NCI-H1105 (cell line): ENCODE results near the gene SHROOM3.
"Not testable (repeated sequence)": the region's sequence is repeated elsewhere in the genome, so short reads cannot be mapped to it uniquely, and the experiment has no call there.

ENCODE experiments used
- DNase-seq: peaks from one replicate; lab custom pipeline; 2025; lab: John Stamatoyannopoulos, UW

SHROOM3 gene

DNA sequence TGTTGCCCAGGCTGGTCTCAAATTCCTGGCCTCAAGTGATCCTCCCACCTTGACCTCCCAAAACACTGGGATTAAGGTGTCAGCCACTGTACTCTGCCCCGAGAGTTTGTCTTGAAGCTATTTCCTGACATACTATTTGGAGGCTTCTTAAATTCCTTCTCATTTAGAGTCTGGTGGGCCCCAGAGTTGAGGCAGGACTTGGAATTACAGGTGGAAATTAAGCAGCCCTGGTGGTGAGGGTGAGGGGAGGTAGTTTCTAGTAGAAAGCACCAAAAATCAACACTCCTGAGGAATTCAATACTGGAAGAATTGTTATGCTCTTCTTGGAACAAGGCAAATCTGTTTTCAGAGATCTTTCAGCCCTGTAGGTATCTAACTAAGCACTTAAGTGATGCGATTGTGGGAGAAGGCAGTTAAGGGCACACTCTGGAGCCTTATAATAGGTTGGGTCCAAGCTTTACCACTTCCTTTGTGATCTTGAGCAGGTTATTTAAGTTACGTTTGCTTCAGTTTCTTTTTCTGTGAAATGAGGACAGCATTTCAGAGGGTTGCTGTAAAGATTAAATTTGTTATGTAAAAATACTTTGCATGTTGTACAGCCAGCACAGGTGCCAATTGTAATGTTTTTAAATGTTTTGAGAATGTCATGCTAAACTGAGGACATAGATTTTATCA, 262.2 kb downstream of the SHROOM3 start:
- DNase-seq: no peak

DNA sequence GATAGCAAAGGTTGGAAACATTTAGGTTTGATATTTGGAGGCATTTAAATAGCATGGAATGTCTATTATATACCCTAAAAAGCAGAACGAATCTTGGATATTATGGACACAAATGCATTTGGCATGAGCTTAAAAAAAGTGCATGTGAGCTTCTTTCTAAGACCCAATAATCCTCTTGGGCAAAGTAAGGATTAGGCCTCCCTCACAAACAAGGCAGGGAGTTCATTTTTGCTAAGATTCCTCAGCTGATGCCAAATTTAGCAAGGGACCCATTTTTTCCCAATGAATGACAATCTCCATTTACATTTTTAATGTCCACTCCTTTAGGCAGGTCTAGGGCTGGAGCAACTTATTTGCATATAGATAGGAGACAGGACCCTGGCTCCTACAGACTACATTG, 263.1 kb downstream of the SHROOM3 start:
- DNase-seq: no peak

DNA sequence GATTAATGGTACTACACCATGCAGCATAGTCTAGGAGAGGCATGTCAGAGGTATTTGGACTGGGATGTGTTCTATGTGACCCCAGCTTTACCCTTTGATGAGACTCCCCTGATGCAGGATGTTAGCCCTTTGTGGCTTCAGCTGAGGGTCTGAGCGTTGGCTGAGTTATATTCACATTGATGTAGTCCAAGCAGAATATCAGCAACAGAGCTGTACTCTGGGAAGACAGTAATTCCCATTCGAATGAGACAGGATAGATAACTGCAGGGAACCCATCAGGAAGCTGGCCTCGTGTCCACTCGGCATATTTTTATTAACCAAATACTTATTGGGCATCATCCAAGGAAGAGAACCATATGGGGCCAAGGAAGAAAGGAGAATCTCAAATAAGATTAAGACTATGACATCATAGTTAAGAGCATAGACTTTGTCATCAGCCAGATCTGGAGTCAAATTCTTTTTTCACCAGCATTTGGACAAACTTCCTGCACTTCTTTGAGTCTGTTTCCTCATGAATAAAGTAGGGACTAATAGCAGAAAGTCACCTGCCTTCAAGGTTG, 264.8 kb downstream of the SHROOM3 start:
- no peak for DNase-seq

DNA sequence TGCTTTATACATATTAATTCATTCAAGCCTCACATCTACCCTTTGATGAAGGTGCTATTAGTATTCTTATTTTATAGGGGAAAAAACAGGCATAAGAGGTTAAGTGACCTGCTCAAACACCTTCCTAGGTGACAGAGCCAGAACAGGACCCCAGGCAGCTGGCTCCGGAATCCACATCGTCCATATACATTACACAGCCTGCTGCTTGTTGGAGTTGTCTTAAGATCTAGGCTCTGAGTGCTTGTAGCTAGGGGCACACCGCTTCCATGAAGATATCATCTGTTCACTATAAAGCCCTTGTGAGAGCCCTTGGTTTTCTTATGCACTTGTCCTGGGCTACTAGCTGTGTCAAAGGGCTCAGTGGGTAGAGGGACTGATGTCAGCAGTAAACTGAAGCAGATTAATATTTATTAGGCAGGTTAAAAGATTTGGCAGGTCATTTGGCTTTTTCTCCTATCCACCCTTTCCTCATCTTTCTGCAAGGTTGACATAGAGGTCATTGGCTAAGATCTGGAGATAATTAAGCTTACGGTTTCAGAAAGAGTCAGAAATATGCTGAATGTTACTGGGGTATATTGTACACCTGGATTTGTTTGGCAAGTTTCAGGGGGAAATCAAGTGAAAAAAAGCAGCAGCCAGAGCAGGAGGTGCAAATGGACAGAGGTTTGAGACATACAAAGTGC, 267.6 kb downstream of the SHROOM3 start:
- no peak for DNase-seq

DNA sequence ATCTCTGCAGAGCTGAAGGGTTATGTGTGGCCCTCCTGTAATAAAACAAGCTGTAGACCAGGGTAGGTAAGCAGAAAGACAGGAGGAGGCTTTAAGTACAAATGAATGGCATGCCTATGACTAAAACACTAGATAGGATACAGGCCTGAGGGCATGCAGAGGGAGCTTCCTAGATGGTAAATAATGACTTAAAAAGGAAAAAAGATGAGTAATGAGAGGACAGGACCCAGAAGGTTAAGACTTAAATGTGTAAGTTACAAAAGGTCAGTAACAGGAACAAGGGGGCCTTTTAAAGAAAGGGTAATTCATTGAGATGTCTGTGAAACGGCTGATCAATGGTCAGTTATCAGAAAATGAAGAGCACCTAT, 268.1 kb downstream of the SHROOM3 start:
- no peak for DNase-seq

DNA sequence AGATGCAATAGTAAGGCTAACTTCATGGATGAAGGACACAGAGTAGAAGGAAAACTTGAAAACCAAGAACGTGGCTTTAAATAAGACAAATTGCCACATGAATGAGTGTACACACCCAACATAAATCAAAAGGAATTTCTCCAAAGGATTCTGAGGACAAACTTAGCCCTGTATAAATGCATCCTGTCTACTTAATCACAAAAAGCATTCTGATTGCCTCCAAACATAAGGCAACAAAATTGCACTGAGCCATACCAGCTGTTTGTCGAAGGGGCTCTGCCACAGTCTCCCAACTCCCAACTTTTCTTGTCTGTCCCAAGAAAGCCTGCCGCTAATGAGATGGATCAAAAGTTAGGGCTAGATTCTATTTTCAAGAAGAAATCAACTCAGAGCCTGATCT, 268.6 kb downstream of the SHROOM3 start:
- DNase-seq: no peak

DNA sequence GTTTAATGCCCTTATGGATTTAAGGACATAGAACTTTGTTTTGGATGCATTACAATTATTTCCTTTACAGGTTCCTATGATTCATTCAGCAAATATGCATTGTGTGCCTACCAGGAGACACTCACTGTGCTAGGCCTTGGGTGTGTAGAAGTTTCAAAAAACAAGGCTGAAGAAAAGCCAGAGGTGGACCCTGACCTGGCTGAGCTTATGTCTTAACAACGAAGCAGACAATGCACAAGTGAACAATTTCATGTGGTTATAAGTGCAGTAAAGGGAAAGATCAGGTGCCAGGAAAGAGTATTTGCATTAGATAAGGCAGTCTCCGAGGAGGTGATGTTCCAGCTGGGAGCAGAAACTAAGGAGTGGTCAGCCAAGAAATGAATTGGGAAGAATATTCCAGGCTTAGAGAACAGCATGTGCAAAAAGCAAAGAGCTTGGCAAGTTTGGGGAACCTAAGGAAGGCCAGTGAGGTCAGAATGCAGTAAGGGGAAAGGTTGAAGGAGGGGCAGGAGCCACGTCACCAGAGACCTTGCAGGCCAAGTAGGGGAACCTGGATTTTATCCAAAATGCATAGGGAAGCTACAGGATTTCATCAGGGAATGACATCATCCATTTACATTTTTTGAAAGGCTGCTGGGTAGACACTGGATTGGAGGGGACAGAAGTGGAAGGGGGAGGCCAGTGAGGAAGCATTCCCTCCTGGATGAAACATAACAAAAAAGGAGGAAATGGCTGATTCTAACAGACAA, 269.3 kb downstream of the SHROOM3 start:
- DNase-seq: no peak

DNA sequence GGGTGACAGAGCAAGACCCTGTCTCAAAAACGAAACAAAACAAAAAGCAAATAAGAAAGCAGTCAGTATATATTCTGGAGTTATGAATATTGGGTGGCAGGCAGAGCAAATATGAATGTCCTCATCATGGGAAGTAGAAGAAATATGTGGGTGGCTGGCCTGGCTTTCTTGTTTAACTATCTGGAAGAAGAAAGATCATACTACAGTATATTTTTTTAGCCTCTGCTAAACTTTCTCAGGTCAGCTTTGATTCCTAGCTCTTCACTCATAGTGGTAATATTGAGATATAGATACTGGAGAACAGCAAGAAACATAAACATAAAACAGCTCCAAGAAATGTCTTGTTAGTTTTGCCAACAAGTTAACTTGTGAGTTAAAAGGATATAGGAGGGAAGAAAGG, 270.4 kb downstream of the SHROOM3 start:
- no peak for DNase-seq

DNA sequence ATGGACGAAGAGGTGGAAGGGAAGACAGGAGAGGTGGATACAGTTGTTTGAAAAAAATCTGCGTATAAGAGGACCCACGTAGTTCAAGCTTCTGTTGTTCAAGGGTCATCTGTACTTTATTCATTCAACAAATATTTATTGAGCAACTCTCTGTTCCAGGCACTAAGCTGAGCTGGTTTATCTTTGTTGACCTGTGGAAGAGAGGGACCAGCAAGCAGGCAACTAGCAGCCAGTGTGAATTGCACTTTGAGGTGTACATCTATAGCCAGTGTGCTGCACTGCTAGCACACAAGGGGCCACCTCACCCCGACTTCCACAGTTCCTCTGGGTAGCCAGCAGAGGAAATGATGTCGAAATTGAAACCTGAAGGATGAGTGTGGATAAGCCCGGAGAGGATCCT, 271.6 kb downstream of the SHROOM3 start:
- DNase-seq: no peak

DNA sequence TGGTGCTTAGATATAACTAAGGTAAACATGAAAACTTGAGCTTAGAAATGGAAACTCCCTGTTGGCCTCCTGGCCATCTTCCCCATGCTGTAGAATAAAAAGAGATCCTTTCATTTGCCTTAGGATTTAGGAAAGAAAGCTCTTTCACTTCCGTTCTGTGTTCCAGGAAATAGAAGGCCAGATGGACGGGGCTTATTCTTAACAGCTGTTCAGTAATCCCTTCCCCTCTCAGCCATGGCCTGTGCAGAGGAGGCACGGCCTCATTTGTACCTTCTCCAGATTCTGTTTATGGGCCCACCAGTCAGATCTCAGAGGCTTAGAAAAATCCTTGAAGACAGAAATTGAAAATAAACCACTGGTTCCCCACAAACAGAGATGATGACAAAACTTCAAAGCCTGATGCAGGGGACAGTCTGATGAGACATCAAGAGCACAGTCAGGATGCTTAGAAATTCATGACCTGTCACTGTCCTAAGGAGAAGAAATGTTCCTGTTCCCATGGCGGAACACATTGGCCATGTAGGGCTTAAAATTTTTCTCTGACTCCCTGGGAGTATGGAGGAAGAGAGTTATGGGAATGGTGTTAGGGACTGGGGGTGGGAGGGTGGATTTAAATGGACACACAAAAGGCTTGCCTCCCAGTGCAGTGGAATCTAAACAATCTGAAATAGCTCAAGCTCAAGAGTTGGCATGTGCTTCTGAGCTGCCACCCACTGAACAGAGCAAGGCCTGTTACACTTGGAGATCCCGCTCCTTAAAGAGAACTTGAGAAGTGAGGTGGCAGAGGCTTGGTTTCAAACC, 274.1 kb downstream of the SHROOM3 start:
- DNase-seq: no peak

DNA sequence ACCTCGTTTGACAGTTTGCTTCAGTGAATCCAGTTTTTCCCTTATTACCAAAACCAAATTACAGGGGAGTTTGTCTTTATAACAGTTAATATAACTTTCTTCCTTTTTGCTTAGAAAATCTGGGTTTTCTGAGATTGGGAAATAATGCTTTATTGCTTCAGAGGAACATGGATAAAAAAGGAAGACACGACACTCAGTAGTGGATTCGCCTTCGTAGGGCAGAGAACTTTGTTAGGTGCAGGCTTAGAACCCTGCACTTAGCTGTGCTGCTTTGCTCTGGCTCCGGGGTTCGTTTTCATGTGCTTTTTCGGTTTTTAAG, 274.7 kb downstream of the SHROOM3 start:
- DNase-seq: no peak

DNA sequence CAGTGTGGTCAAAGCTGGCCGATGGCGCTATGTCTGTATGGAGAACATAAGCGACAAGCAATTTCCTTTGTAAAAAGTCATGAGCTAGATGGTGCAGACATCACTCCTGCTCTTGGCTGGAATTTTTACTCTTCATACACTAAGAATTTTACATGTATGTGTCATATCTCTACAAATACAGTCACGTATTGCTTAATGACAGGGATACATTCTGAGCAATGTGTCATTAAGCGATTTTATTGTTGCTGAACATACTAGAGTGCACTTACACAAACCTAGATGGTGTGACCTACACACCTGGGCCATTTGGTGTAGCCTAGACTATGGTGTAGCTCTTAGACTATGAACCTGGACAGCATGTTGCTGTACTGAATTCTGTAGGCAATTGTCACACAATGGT, 277.5 kb downstream of the SHROOM3 start:
- no peak for DNase-seq

DNA sequence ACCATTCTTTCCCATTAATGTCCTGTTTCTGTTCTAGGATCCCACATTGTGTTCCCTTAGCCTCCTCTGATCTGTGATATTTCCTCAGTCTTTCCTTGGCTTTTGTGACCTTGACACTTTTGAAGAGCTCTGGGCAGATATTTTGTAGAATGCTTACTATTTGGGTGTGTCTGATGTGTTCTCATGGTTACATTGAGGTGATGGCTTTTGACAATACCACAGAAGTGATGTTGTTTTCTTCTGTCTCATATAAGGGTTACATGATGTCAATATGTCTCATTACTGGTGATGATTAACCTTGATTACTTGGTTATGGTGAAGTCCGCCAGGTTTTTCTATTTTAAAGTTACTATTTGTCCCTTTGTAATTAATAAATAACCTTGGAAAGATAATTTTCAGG, 279.2 kb downstream of the SHROOM3 start:
- DNase-seq: no peak

DNA sequence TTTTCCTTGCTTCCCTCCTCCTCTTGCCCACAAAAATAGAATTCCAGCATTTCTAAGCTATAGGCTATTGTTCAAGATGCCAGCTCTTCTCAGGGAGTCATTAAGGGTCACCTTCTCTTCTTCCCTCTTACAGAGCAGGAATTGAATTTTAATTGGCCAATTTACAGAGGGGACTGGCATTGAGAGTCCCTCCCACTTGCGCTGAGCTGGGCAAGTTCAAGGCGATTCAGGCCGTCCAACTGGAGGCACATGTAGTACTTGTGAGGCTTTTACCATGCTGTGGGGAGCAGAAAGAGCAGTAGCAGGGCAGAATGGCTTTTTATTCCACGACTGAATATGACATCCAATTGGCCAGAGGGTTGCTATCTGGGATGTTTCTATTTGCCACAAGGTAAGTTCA, 281.0 kb downstream of the SHROOM3 start:
- no peak for DNase-seq

DNA sequence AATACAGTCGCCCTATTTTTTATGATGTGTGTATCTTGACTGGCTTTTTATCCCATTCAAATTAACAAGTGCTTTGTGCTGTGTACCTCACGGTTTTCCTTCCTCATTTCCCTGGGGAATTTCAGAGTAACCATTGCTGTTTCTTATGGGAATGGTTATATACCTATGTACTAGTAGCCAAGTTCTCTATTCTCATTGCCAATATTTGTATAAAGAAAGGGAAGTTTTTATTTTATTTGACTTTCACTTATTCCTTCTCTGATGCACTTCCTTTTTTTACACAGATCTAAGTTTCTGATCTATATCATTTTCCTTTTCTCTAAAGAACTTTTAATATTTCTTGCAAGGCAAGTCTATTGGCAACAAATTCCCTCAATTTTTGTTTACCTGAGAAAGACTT, 281.6 kb downstream of the SHROOM3 start:
- DNase-seq: no peak

DNA sequence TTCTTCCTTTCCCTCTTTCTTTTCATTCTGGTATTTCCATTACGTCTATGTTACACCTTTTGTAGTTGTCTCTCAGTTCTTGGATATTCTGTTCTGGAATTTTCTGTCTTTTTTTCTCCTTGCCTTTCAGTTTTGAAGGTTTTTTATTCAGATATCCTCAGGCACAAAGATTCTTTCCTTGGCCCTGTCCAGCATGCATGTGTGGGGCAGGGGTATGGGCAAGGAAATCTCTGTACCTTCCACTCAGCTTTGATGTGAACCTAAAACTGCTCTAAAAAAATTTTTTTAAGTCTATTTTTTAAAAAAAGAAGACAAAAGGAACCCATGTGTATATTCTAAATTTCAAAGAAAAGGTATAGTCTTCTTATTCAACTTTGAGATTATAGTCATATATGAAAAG, 282.4 kb downstream of the SHROOM3 start:
- DNase-seq: no peak

DNA sequence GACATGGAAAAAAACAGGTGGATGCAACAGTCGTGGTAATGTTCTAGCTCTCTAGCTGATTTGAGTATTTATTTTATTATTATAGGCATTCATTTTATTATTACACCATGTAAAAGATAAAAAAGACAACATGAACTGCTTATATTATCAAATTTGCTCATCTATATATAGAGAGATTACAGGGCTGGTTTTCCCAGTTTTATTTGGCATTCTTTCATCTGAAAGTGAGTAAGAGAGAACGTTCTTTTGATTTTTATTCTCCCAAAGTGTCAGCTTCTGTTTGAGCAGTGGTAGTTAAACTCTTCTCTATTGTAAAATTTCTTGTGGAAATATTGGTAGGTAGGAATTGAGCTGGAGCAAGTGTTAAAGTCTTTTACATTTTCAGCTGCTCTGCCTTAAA, 283.0 kb downstream of the SHROOM3 start:
- no peak for DNase-seq

DNA sequence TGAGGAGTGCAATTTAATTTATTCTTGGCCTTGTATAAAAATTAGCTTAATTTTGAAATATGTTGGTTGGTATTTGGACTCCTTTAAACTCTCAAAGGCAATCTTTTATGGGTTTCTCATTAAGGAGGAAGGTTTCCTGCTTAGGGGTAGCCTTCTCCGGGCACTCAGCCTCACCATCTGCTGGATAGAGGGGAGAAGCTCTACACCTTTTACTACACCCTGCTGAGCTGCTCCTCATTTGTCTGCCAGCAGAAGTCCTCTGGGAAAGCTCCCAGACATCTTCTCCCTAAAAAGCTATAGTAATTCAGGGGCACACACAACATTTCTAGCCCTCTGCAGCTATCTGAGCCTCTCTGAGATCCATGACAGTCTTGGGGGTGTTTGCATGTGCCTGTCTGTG, 283.8 kb downstream of the SHROOM3 start:
- no peak for DNase-seq

DNA sequence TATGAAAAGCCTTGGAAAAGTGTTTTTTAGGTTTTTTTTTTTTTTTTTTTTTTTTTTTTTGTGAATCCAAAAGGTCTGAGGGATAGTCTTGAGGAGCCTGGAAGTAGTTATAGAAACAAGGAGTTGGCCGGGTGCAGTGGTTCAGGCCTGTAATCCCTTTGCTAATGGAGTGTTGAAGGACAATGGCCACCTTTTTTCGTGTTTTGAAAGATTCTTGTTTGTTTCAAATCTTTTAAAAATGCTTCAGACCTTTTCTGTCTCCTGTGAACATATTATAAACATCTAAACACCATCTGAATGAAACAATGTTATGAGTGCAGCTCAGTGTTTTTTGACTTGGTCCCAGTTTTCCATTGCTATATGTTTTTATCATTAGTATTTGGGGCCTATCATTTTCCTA, 285.1 kb downstream of the SHROOM3 start:
- no peak for DNase-seq

DNA sequence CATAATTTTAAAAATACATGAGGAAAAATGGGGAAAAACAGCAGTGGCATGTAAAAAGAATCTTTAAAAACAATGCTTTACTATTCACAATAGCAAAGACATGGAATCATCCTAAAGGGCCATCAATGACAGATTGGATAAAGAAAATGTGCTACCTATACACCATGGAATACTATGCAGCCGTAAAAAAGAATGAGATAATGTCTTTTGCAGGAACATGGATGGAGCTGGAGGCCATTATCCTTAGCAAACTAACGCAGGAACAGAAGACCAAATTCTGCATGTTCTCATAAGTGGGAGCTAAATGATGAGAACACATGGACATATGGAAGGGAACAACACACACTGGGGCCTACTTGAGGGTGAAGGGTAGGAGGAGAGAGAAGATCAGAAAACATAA, 287.1 kb downstream of the SHROOM3 start:
- not testable (repeated sequence) for DNase-seq

DNA sequence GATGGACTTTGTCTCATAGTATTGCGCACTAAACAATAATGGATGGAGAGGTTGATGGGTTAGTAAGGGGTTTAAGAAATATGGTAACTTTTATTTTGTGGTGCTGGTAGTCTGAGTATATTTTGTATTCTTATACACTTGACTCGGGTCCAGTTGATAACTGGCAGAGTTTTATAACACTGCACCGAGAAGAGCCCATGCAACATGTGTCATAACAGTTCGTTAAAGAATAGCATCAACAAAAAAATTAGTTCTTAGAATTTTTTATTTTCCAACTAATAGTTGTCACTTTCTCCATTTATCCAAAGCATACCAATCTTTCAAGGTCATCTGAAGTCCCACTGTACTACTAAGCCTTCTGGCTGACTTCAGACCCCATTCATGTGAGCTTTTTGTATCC, 287.8 kb downstream of the SHROOM3 start:
- DNase-seq: no peak

DNA sequence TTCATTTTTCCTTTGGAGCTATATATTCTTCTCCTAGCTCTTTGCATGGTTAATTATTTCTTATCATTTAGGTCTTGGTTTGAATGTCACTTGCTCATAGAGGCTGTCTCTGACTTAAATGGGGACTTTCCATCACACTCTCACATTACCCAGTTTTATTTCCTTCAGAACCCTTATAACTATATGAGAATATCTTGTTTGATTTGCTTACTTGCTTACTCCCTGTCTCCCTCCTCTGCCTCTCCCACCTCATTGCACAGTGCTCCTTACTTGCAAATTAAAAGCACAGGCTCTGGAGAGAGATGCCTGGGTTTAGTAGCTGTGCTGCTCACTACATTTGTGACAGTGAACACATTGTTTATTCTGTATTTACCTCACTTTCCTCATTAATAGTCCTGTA, 288.3 kb downstream of the SHROOM3 start:
- DNase-seq: no peak
